Endothelial cell of umbilical vein (primary cell): Measurements from ENCODE around the gene PLEKHA6. TPM values are rescaled to one million over a fixed set of nuclear protein-coding genes. Genes with fewer than 3 reads are reported as not detected.

Experiments used
- BruUV-seq: library from RNA; stranded (reverse); fragments of 400-500 nt; replicated peaks from 2 replicates; lab custom pipeline; 2021; lab: Mats Ljungman, UMichigan
- CTCF ChIA-PET: fragments of 300-600, 350-600 bp; sonication (Branson Sonifier 250); formaldehyde crosslinking; loops from one replicate; lab custom pipeline; 2021; ENCODE audit warnings: antibody characterized with exemption, inconsistent platforms; lab: Charles Lee
- POLR2A ChIA-PET: fragments of 300-600, 350-600 bp; sonication (Branson Sonifier 250); formaldehyde crosslinking; loops from one replicate; lab custom pipeline; 2021; ENCODE audit warnings: antibody characterized with exemption, inconsistent platforms; lab: Charles Lee
- DNase-seq: peaks from one replicate; pipeline ENCODE4 v3.0.0-alpha.2; 2011; ENCODE audit warnings: low read depth, low spot score
- FAIRE-seq: peaks from 2 replicates; lab custom pipeline; 2011; peaks lifted over from hg19 to GRCh38; lab: Jason Lieb, UNC
- H2AFZ ChIP-seq: 2 replicates; pipeline ENCODE4 v1.6.0; 2012; ENCODE audit warnings: low read depth, low read length, control low read depth, inconsistent platforms
- H3K27ac ChIP-seq: 2 replicates; pipeline ENCODE4 v1.5.1; 2011; ENCODE audit warnings: low read depth, mild to moderate bottlenecking, control low read depth, low read length, moderate library complexity; ENCODE audit not compliant: insufficient read depth
- H3K27me3 ChIP-seq, 2 experiments: 2 replicates each; pipeline versions ENCODE4 v1.6.0 to v1.6.1; 2011; ENCODE audit warnings: low read length in 2 of 2, mixed read lengths in 1 of 2; ENCODE audit not compliant: control insufficient read depth in 2 of 2, insufficient read depth in 2 of 2
- H3K36me3 ChIP-seq, 2 experiments: 2 replicates in 1 of 2; 3 replicates in 1 of 2; pipeline ENCODE4 v1.5.1; 2011; ENCODE audit warnings: low read length in 2 of 2, mild to moderate bottlenecking in 1 of 2, moderate library complexity in 1 of 2; ENCODE audit not compliant: control insufficient read depth in 2 of 2, insufficient read depth in 2 of 2; ENCODE audit errors: extremely low read depth in 1 of 2
- H3K4me1 ChIP-seq: 3 replicates; pipeline ENCODE4 v1.5.1; 2011; ENCODE audit warnings: mild to moderate bottlenecking, low read length; ENCODE audit not compliant: control insufficient read depth, insufficient read depth; ENCODE audit errors: extremely low read depth
- H3K4me2 ChIP-seq: 2 replicates; pipeline ENCODE4 v1.6.1; 2011; ENCODE audit warnings: low read length, control low read depth, mixed read lengths; ENCODE audit not compliant: insufficient read depth
- H3K4me3 ChIP-seq, 3 experiments: fragments of 200-600 bp in 1 of 3; sonication (generic), shearing (Covaris generic) in 1 of 3; replicated peaks in 1 of 3; 2 replicates each; pipeline ENCODE4 v1.5.1; 2011 to 2016; ENCODE audit warnings: control low read depth in 3 of 3, low read length in 3 of 3, mild to moderate bottlenecking in 2 of 3, inconsistent platforms in 1 of 3, low read depth in 1 of 3, moderate library complexity in 1 of 3; ENCODE audit not compliant: insufficient read depth in 1 of 3
- H3K79me2 ChIP-seq: 2 replicates; pipeline ENCODE4 v1.6.0; 2012; ENCODE audit warnings: low read length, inconsistent platforms; ENCODE audit not compliant: control insufficient read depth, insufficient read depth
- H3K9ac ChIP-seq: replicated peaks from 2 replicates; pipeline ENCODE3; 2011; ENCODE audit warnings: low read length, control low read depth; ENCODE audit not compliant: insufficient read depth; ENCODE audit errors: extremely low read depth
- H3K9me1 ChIP-seq: replicated peaks from 3 replicates; pipeline ENCODE4 v1.6.0; 2011; ENCODE audit warnings: mild to moderate bottlenecking, low read length; ENCODE audit not compliant: control insufficient read depth, insufficient read depth; ENCODE audit errors: extremely low read depth
- H3K9me3 ChIP-seq: replicated peaks from 2 replicates; pipeline ENCODE4 v1.5.1; 2012; ENCODE audit warnings: low read length, inconsistent platforms; ENCODE audit not compliant: control insufficient read depth, insufficient read depth
- H4K20me1 ChIP-seq: replicated peaks from 2 replicates; pipeline ENCODE3; 2011; ENCODE audit warnings: mild to moderate bottlenecking, low read length; ENCODE audit not compliant: control insufficient read depth, insufficient read depth; ENCODE audit errors: extremely low read depth
- CTCF ChIP-seq, 2 donors: IDR thresholded peaks; 1 replicate in 1 of 2; 2 replicates in 1 of 2; pipeline ENCODE4 v1.5.1; 2011; ENCODE audit warnings: low read length in 2 of 2, mild to moderate bottlenecking in 2 of 2, moderate library complexity in 2 of 2, control low read depth in 1 of 2, inconsistent platforms in 1 of 2, low read depth in 1 of 2; ENCODE audit not compliant: insufficient read depth in 1 of 2; ENCODE audit errors: extremely low read depth in 1 of 2
- JUN ChIP-seq: IDR thresholded peaks from 2 replicates; pipeline ENCODE4 v1.6.1; 2011; ENCODE audit warnings: borderline replicate concordance, low read depth; ENCODE audit not compliant: insufficient read length, insufficient read depth
- POLR2AphosphoS5 ChIP-seq: IDR thresholded peaks from 2 replicates; pipeline ENCODE4 v1.6.1; 2012; ENCODE audit warnings: low read depth, mild to moderate bottlenecking, control low read depth, low read length, moderate library complexity; ENCODE audit not compliant: insufficient read depth
- dilution Hi-C: fragments of 300-500 bp; cut with MboI; formaldehyde crosslinking; loops from one replicate; pipeline ENCODE4 v1.15.0; 2019; ENCODE audit warnings: low sequenced_read_pairs; ENCODE audit not compliant: extremely low pct_ligation_motif_present
- intact Hi-C: fragments of 100-400 bp; cut with micrococcal nuclease; formaldehyde crosslinking; loops from one replicate; pipeline ENCODE4 v1.10.0; 2022
- polyA plus RNA-seq, 4 experiments: library from polyadenylated mRNA; depleted of rRNA in 3 of 4; stranded (reverse) in 3 of 4; unstranded in 1 of 4; fragments of >200 nt; gene quantifications; 2 replicates each; pipeline versions ENCODE4 v1.2.1 to v1.2.3, GENCODE V29; 2011 to 2012; ENCODE audit warnings: missing spikeins in 1 of 4
- total RNA-seq: library from RNA; stranded (reverse); gene quantifications from 2 replicates; pipeline ENCODE4 v1.2.3, GENCODE V29; 2021

Gene PLEKHA6
- total and polyA plus RNA-seq, 2 donors (not counting 3 experiments of a cell fraction or from before 2014, with no cell fraction given) = 2.1 to 15.0 TPM

- BruUV-seq = no TSS peak
- FAIRE-seq (peak; percentile 90), DNase-seq (peak; percentile 69)
- H4K20me1 ChIP-seq = no peaks in the 10 kb centered on the region
- no peak overlapping the region for H3K4me3 ChIP-seq
- H2AFZ ChIP-seq = no peak overlapping the region
- no peak overlapping the region for H3K27ac ChIP-seq
- no peaks in the 10 kb centered on the region for H3K9me1 ChIP-seq
- no peaks in the 10 kb centered on the region for H3K36me3 ChIP-seq
- intact Hi-C loops (loop anchor here (1.0 to 5.0 kb wide), 6 partner anchors 44 to 397 kb away; partner anchors contain the start of gene SNRPE), dilution Hi-C loops (no loop called here)
- POLR2A ChIA-PET = interaction anchor here (0.9 to 1.1 kb wide), 2 partner anchors 102 to 104 kb away, joined by 4 to 8 read pairs; partner anchors contain the start of gene PLEKHA6
- no peaks in the 10 kb centered on the region for H3K4me1 ChIP-seq
- H3K79me2 ChIP-seq = no peaks in the 10 kb centered on the region
- CTCF ChIA-PET = interaction anchor here (0.6 to 9.8 kb wide), 52 partner anchors 9 to 549 kb away, joined by 3 to 318 read pairs (median 6); partner anchors contain the start of genes GOLT1A and PLEKHA6
- H3K27me3 ChIP-seq = no peaks in the 10 kb centered on the region
- TF ChIP-seq CTCF (IDR thresholded peaks at IDR 0.05; ENCODE audit: extremely low read depth in 1 of 2, insufficient read depth in 1 of 2, low read depth in 1 of 2, low read length in 2 of 2) (peak; percentile 89 to 96), JUN (no peak), POLR2AphosphoS5 (peak; percentile 32)
- no peak overlapping the region for H3K9ac ChIP-seq
- H3K4me2 ChIP-seq = no peak overlapping the region
- H3K9me3 ChIP-seq = no peaks in the 10 kb centered on the region
These were observed 101.3 kb downstream of the PLEKHA6 start for GRCh38 chr1:204258213-204259115.
